ENCODE measurements around the gene ATP5F1E.

The ATP5F1E gene

DNA sequence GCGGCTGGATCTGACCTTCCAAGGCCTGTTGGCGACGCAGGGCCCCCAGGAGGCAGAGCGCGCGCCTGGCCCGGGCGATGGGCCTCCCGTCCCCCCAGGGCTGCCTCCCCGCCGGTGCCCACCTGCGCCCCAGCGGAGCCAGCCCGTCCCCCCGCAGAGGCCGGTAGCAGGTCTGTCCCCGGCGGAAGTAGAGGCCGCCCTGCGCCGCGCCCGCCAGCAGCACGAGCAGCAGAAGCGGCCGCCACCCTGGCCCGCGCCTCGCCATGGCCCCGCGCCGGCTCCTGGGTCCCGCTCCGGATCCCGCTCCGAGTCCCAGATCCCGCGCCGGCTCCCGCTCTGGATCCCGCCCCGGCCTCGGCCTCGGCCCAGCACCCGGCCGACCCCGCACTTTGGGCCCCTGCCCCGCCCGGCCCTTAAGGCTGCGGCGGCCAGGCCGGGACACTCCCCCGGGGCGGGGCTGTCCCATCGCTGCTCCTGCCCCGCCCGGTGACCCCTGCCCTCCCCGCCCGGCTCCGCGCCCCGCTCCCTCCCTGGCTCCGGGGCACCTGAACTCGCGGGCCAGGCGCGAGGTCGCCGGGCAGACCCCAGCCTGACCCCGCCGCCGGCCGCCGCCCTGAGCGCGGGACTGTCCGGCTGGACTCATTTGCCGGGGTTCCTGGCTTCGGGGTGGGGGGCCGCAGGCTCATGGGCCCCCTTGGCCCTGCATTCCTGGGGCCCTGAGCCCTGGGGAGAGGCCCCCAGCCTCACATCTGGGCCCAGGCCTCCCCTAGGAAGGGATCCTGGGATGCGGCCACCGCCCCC is 25.1 kb downstream of the ATP5F1E start, which contains the start of gene CTSZ:
CTSZ (minus strand) TSS at position 391 of the 801 bp plus-strand sequence; CDS start at position 265, 126 bp downstream.
- Histone ChIP-seq H3K9ac (ENCODE audit: low read length) (peak within 1 kb of the TSS; percentile 87), H3K27me3 (ENCODE audit: control insufficient read depth, insufficient read depth, low read length) (no peaks in the 10 kb centered on the region), H3K36me3 (ENCODE audit: control insufficient read depth, insufficient read depth, low read length) (peaks cover 13% of the 10 kb centered on the region), H3K27ac (ENCODE audit: low read depth, low read length) (peak within 1 kb of the TSS; percentile 78), H3K4me1 (ENCODE audit: control insufficient read depth, insufficient read depth, low read length) (peaks cover 12% of the 10 kb centered on the region), H3K4me3 (ENCODE audit: low read length) (peak within 1 kb of the TSS; percentile 93)

DNA sequence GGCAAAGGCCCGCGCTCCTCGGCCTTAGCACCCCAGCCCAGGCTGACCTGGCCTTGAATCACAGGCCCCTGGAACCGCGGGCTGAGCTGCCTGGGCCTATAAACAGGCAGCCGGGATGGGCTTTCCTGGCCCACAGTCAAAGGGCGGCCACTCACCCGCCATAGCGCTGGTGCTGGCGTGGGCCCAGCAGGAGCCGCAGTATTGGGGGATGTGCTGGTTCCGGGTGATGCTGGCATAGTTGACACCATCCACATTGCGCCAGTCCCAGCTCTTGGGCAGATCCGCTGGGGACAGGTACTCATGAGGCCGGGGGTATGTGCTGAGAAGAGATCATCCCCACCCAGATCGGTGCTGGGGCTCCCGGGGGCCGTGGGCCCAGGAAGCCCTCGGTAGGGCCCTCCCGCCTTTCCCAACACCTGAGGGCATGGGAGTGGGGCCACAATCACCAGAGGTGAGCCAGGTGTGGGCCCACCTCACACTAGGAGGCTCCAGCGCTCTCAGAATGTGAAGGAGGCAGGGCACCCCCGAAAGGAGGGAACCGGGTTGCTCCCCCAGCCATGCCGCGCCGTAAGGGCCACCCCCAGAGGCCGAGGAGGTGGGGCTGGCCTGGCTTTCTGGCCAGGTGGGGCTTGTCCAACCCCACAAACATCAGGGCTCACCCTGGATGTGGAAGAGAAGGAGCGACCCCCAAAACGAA is 25.8 kb downstream of the ATP5F1E start:
- Histone ChIP-seq H3K9ac (ENCODE audit: low read length) (peak overlapping the region; percentile 87), H3K27me3 (ENCODE audit: control insufficient read depth, insufficient read depth, low read length) (no peaks in the 10 kb centered on the region), H3K4me3 (ENCODE audit: low read length) (peak overlapping the region; percentile 93), H3K36me3 (ENCODE audit: control insufficient read depth, insufficient read depth, low read length) (peaks cover 14% of the 10 kb centered on the region), H3K4me1 (ENCODE audit: control insufficient read depth, insufficient read depth, low read length) (peaks cover 12% of the 10 kb centered on the region), H3K27ac (ENCODE audit: low read depth, low read length) (peak overlapping the region; percentile 78)

DNA sequence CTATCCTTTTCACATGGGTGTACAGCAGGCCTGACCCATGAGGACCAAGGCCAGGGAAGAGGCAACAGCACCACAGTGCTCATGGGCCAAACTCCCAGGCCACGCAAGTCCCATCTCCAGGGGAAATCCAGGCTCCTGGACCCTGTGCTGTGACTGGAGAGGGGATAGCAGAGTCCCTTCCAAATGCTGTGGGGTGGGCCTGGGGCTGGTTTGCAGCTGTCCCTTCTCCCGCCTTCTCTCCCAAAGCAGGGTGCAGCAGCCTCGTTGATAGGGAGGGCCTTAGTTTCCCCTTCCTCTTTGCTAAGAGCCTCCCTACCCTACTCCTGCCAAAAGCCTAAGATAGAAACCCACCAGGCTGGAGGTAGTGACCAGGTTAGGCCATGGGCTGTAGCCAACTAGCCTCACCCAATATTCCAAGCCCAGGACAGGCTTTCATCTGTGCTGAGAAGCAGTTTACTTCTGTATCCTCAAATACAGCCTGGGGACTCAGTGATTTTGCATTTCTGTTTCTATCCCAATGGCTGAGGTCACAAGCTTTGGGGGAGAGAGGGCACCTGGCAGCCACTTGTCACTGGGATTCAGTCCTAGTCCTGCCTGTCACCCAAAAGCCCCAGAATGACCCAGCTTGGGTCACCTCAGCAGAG is 26.5 kb downstream of the ATP5F1E start:
- H3K27ac ChIP-seq (ENCODE audit: low read depth, low read length) = peak overlapping the region; percentile 78
- peak overlapping the region; percentile 93 for H3K4me3 ChIP-seq (ENCODE audit: low read length)
- peaks cover 12% of the 10 kb centered on the region for H3K4me1 ChIP-seq (ENCODE audit: control insufficient read depth, insufficient read depth, low read length)
- no peak overlapping the region for H3K9ac ChIP-seq (ENCODE audit: low read length)
- no peaks in the 10 kb centered on the region for H3K27me3 ChIP-seq (ENCODE audit: control insufficient read depth, insufficient read depth, low read length)
- peaks cover 17% of the 10 kb centered on the region for H3K36me3 ChIP-seq (ENCODE audit: control insufficient read depth, insufficient read depth, low read length)

DNA sequence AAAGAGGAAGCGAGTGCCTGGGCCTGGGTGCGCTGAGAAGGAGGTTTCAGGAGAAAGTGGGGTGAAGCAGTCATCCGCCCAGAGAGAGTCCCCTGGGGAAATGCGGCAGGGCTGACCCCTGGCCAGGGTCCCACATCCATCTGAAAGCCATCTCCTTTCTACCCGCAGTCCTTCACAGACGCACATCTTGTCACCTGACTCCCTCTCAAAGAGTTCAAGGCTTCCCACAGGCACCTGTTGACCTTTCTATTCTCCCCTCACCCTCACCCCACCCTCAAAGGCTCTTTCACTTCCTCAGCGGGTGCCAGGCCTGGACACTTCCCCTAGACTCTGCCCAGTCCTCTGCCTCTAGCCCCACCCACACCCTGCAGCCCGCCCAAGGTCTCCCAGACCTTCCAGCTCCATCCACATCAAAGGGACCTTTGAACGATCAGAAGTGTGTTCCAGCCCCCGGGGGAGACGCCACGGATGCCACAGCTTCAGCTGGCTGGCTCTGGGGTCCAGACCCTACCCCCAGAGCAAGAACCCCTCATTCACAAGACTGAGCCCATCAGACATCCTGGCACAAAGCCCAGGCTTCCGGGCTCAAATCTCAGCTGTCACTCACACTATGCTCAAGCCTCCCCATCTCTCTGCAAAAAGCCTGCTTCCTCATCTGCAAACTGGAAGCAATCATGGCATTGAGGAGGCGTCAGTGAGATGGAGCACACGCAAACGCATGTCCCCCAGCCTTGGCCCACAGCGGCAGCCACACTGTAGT is 27.2 kb downstream of the ATP5F1E start:
- peak overlapping the region; percentile 93 for H3K4me3 ChIP-seq (ENCODE audit: low read length)
- no peaks in the 10 kb centered on the region for H3K27me3 ChIP-seq (ENCODE audit: control insufficient read depth, insufficient read depth, low read length)
- peaks cover 12% of the 10 kb centered on the region for H3K4me1 ChIP-seq (ENCODE audit: control insufficient read depth, insufficient read depth, low read length)
- H3K36me3 ChIP-seq (ENCODE audit: control insufficient read depth, insufficient read depth, low read length) = peaks cover 17% of the 10 kb centered on the region
- H3K27ac ChIP-seq (ENCODE audit: low read depth, low read length) = no peak overlapping the region
- peak overlapping the region; percentile 10 for H3K9ac ChIP-seq (ENCODE audit: low read length)

DNA sequence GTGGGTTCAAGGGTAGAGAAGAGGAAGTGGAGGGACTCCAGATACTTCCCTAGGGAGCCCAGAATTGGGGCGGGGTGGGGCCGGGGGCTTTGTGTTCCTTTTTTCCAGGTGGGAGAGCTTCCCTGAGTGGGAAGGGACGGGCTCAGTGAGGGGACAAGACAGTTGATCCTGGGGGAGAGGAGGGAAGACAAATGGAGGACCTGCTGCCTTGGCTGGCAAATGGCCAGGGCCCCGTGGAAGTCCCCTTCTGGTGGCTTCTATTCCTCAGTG is 27.7 kb downstream of the ATP5F1E start:
- no peak overlapping the region for H3K27ac ChIP-seq (ENCODE audit: low read depth, low read length)
- H3K36me3 ChIP-seq (ENCODE audit: control insufficient read depth, insufficient read depth, low read length) = peaks cover 18% of the 10 kb centered on the region
- peak overlapping the region; percentile 93 for H3K4me3 ChIP-seq (ENCODE audit: low read length)
- H3K27me3 ChIP-seq (ENCODE audit: control insufficient read depth, insufficient read depth, low read length) = no peaks in the 10 kb centered on the region
- peaks cover 12% of the 10 kb centered on the region for H3K4me1 ChIP-seq (ENCODE audit: control insufficient read depth, insufficient read depth, low read length)
- H3K9ac ChIP-seq (ENCODE audit: low read length) = peak overlapping the region; percentile 10

DNA sequence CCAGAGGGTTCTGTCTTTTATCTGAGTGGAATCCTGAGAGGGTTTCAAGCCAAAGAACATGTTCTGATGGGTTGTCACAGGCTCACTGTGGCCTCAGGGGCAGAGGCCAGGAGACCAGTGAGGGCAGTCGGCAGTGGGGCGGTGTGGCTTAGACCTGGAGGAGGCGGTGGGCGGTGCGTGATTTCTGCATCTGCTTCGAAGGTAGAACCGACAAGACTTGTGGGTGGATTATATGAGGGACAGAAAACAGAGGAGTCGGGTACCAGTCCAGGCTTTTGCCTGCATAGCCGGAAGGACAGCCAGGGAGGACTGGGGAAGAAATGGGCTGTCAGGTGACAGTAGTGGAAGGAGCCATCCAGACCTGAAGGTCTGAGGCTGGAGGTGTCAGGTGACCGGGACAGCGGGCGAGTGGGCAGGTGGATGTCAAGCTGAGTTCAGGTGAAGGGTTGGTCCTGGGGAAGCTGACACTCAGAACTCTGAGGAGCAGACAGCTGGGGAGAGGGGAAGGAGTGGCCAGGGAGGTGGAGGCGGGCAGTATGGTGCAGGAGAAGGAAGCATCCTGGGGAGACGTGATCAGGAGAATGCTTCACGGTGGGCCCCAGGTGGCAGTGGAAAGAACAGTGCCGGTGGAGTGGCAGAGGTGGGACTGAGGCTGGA is 28.2 kb downstream of the ATP5F1E start:
- H3K27me3 ChIP-seq (ENCODE audit: control insufficient read depth, insufficient read depth, low read length) = no peaks in the 10 kb centered on the region
- peaks cover 12% of the 10 kb centered on the region for H3K4me1 ChIP-seq (ENCODE audit: control insufficient read depth, insufficient read depth, low read length)
- H3K36me3 ChIP-seq (ENCODE audit: control insufficient read depth, insufficient read depth, low read length) = peaks cover 21% of the 10 kb centered on the region
- peak overlapping the region; percentile 41 for H3K4me3 ChIP-seq (ENCODE audit: low read length)
- no peak overlapping the region for H3K27ac ChIP-seq (ENCODE audit: low read depth, low read length)
- no peak overlapping the region for H3K9ac ChIP-seq (ENCODE audit: low read length)

DNA sequence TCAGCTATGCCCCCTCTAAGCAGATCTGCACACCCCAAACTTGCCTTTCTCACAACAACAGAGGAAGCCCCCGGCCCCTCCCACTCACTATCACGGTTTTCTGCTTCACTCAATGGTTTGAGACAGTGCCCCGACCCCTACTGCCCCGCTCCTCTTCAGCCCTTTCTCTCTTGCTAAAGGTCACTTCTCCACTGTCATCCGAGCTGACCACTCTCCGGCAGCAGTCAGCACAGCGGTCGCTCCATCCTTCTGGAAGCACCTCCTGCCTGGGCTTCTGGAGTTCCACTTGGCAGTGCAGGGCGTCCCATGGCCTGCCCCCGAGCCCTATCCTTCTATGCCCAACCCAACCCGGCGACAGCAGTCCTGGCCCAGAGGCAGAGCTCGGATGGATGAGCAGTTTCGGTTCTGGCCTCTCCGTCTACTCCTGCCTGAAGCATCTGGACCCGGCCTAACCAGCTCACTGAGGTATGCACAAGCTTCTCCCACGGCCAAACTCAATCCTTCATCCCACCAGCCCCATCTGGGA is 29.2 kb downstream of the ATP5F1E start:
- Histone ChIP-seq H3K36me3 (ENCODE audit: control insufficient read depth, insufficient read depth, low read length) (peaks cover 24% of the 10 kb centered on the region), H3K9ac (ENCODE audit: low read length) (no peak overlapping the region), H3K27me3 (ENCODE audit: control insufficient read depth, insufficient read depth, low read length) (no peaks in the 10 kb centered on the region), H3K27ac (ENCODE audit: low read depth, low read length) (no peak overlapping the region), H3K4me1 (ENCODE audit: control insufficient read depth, insufficient read depth, low read length) (peaks cover 12% of the 10 kb centered on the region), H3K4me3 (ENCODE audit: low read length) (no peak overlapping the region)

DNA sequence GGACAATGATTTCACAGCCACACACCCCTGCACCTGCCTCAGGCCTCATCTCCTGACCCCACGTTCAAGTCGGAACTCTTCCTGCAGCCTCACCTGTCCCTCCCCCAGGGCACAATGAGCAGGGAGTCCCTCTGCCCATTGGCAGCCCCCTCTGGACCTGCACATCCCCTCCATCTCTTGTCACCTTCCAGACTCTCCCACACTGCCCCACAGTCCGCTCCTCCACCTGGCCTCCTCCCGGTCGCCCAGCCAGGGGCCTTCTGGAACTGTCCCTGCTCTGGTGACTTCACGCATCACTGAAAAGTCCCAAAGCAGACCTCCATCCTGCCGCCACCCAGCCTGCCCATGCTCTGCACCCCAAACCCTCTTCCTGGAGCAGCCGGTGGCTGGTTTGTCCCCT is 29.7 kb downstream of the ATP5F1E start:
- Histone ChIP-seq H3K27ac (ENCODE audit: low read depth, low read length) (no peak overlapping the region), H3K27me3 (ENCODE audit: control insufficient read depth, insufficient read depth, low read length) (no peaks in the 10 kb centered on the region), H3K4me3 (ENCODE audit: low read length) (no peak overlapping the region), H3K36me3 (ENCODE audit: control insufficient read depth, insufficient read depth, low read length) (peaks cover 27% of the 10 kb centered on the region), H3K4me1 (ENCODE audit: control insufficient read depth, insufficient read depth, low read length) (peaks cover 12% of the 10 kb centered on the region), H3K9ac (ENCODE audit: low read length) (no peak overlapping the region)

DNA sequence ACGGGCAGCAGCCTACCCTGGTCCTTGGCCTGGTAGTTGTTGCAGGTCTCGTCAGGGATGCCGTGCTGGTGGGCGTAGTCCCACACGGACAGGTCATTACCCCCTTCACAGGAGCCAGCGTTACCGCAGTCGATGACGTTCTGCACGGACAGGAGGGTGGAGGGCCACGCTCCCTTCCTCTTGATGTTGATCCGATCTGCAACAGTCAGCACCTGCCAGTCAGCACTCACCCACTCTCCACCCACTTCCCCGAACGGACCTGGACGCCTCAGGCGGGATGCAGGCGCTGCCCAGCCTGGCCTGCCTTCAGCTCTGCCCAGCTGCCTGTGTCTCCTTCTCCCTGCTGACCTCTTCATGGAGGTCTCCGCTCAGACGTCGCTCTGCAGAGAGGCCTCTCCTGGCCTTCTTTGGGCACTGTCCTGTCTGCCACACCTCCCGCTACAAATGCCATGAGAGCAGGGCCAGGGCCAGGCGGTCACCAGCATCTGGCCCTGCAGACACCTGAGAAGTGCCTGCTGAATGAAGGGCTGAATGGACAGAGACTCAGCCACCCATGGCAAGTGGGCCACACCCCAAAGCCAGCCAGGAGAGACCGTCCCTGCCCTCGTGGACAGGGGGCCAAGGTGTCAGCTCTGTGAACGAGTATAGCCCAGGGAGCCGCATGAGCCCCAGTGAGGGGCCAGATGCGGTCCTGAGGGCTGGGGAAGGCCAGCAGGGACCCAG is 30.5 kb downstream of the ATP5F1E start:
- Histone ChIP-seq H3K36me3 (ENCODE audit: control insufficient read depth, insufficient read depth, low read length) (peaks cover 31% of the 10 kb centered on the region), H3K4me3 (ENCODE audit: low read length) (no peak overlapping the region), H3K27me3 (ENCODE audit: control insufficient read depth, insufficient read depth, low read length) (no peaks in the 10 kb centered on the region), H3K9ac (ENCODE audit: low read length) (no peak overlapping the region), H3K4me1 (ENCODE audit: control insufficient read depth, insufficient read depth, low read length) (peaks cover 12% of the 10 kb centered on the region), H3K27ac (ENCODE audit: low read depth, low read length) (no peak overlapping the region)

- Histone ChIP-seq H3K27me3 (ENCODE audit: control insufficient read depth, insufficient read depth, low read length) (no peaks in the 10 kb centered on the region), H3K9ac (ENCODE audit: low read length) (no peak overlapping the region), H3K27ac (ENCODE audit: low read depth, low read length) (no peak overlapping the region), H3K36me3 (ENCODE audit: control insufficient read depth, insufficient read depth, low read length) (peaks cover 36% of the 10 kb centered on the region), H3K4me1 (ENCODE audit: control insufficient read depth, insufficient read depth, low read length) (peaks cover 10% of the 10 kb centered on the region), H3K4me3 (ENCODE audit: low read length) (no peak overlapping the region)
Observed at GRCh38 chr20:59001068-59001448, 31.1 kb downstream of the ATP5F1E start.

DNA sequence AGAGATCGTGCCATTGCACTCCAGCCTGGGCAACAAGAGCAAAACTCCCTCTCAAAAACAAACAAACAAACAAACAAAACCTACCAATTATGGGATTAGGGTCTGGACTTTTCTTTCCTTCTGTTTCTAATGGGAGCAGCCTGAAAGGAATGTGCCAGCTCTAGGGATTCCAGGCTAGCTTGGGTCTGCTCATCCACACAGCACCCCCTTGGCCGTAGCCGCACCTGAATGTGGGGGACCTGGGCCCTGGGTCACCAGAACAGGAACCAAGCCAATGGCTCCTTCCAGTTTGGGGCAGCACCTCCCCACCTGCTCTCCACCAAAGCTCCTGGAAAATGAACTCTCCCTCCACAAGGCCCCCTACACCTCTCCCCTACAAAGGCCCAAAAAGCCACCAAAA is 31.8 kb downstream of the ATP5F1E start:
- Histone ChIP-seq H3K9ac (ENCODE audit: low read length) (no peak overlapping the region), H3K36me3 (ENCODE audit: control insufficient read depth, insufficient read depth, low read length) (peaks cover 41% of the 10 kb centered on the region), H3K4me3 (ENCODE audit: low read length) (no peak overlapping the region)

More for the DNA sequence above, 31.8 kb downstream of the ATP5F1E start:
- Histone ChIP-seq H3K27ac (ENCODE audit: low read depth, low read length) (no peak overlapping the region), H3K27me3 (ENCODE audit: control insufficient read depth, insufficient read depth, low read length) (no peaks in the 10 kb centered on the region), H3K4me1 (ENCODE audit: control insufficient read depth, insufficient read depth, low read length) (peaks cover 3% of the 10 kb centered on the region)
